Forelimb muscle (tissue), 1 donor: Measurements from ENCODE around the gene ROBO1. TPM values are rescaled to one million over a fixed set of nuclear protein-coding genes. Genes with fewer than 3 reads are reported as not detected.
"Not testable (repeated sequence)": the region's sequence is repeated elsewhere in the genome, so short reads cannot be mapped to it uniquely, and the experiment has no call there.

ENCODE experiments used
- DNase-seq: peaks from one replicate; pipeline ENCODE4 v3.0.0-alpha.2; 2013; ENCODE audit warnings: low read depth
- polyA plus RNA-seq: library from polyadenylated mRNA; unstranded; fragments of 120-200 nt; gene quantifications from one replicate; pipeline ENCODE4 v1.2.1, GENCODE V29; 2013; ENCODE audit not compliant: insufficient read length

ROBO1 gene
- polyA plus RNA-seq, 1 donor = 35.9 TPM

GRCh38 chr3:79245284-79246138 lies 522.3 kb downstream of the ROBO1 start:
- DNase-seq = no peak

GRCh38 chr3:79236496-79236895 lies 531.3 kb downstream of the ROBO1 start:
- DNase-seq = no peak

- DNase-seq = no peak
Measured at GRCh38 chr3:79233431-79234060, 534.3 kb downstream of the ROBO1 start.

- no peak for DNase-seq
Measured at GRCh38 chr3:79230266-79230665, 537.5 kb downstream of the ROBO1 start.

- no peak for DNase-seq
Measured at GRCh38 chr3:79217096-79217495, 550.7 kb downstream of the ROBO1 start.

- no peak for DNase-seq
Measured at GRCh38 chr3:79215286-79215685, 552.5 kb downstream of the ROBO1 start.

- no peak for DNase-seq
Measured at GRCh38 chr3:79211586-79212359, 556.0 kb downstream of the ROBO1 start.

GRCh38 chr3:79204351-79204750 lies 563.4 kb downstream of the ROBO1 start:
- no peak for DNase-seq

GRCh38 chr3:79203144-79203519 lies 564.7 kb downstream of the ROBO1 start:
- peak; percentile 8 for DNase-seq

GRCh38 chr3:79202471-79203143 lies 565.2 kb downstream of the ROBO1 start:
- no peak for DNase-seq

- no peak for DNase-seq
Measured at GRCh38 chr3:79200456-79200855, 567.3 kb downstream of the ROBO1 start.

- no peak for DNase-seq
Measured at GRCh38 chr3:79199966-79200365, 567.8 kb downstream of the ROBO1 start.

- DNase-seq = no peak
Measured at GRCh38 chr3:79187426-79187825, 580.4 kb downstream of the ROBO1 start.

- DNase-seq = no peak
Measured at GRCh38 chr3:79184251-79184650, 583.5 kb downstream of the ROBO1 start.

GRCh38 chr3:79183496-79183895 lies 584.3 kb downstream of the ROBO1 start:
- no peak for DNase-seq

GRCh38 chr3:79178471-79179180 lies 589.2 kb downstream of the ROBO1 start:
- no peak for DNase-seq

- no peak for DNase-seq
Measured at GRCh38 chr3:79175870-79176269, 591.9 kb downstream of the ROBO1 start.

GRCh38 chr3:79173259-79173658 lies 594.5 kb downstream of the ROBO1 start:
- DNase-seq = not testable (repeated sequence)

- no peak for DNase-seq
Measured at GRCh38 chr3:79172241-79172640, 595.6 kb downstream of the ROBO1 start.

GRCh38 chr3:79170021-79170420 lies 597.8 kb downstream of the ROBO1 start:
- no peak for DNase-seq
